Upper lobe of left lung (tissue), 6 donors: ENCODE measurements around the gene ST3GAL4. TPM values are rescaled to one million over a fixed set of nuclear protein-coding genes. Genes with fewer than 3 reads are reported as not detected.

ENCODE experiments used
- ATAC-seq, 2 donors: fragments of 200-7000 bp; cut with Tn5 transposase; one replicate each; pipeline ENCODE4 v1.9.1; 2022; ENCODE audit warnings: mild to moderate bottlenecking in 2 of 2, moderate library complexity in 2 of 2; ENCODE audit not compliant: low FRiP score in 2 of 2
- DNase-seq, 2 donors: peaks; one replicate each; pipeline ENCODE4 v3.0.0-alpha.2; 2019 to 2020
- H3K27ac ChIP-seq, 4 donors: fragments of 200-600 bp; sonication (generic); one replicate each; pipeline ENCODE4 v1.5.1; 2016 to 2019
- H3K27me3 ChIP-seq, 4 donors: fragments of 200-600 bp; sonication (generic); one replicate each; pipeline ENCODE4 v1.5.1; 2017 to 2019
- H3K36me3 ChIP-seq, 4 donors: fragments of 200-600 bp; sonication (generic); one replicate each; pipeline ENCODE4 v1.5.1; 2016 to 2019
- H3K4me1 ChIP-seq, 4 donors: fragments of 200-600 bp; sonication (generic); one replicate each; pipeline ENCODE4 v1.5.1; 2018 to 2019
- H3K4me3 ChIP-seq, 4 donors: fragments of 200-600 bp; sonication (generic); one replicate each; pipeline ENCODE4 v1.5.1; 2017 to 2019; ENCODE audit warnings: mild to moderate bottlenecking in 2 of 4, moderate library complexity in 1 of 4
- H3K9me3 ChIP-seq, 4 donors: fragments of 200-600 bp; sonication (generic); one replicate each; pipeline ENCODE4 v1.5.1; 2018 to 2019
- CTCF ChIP-seq, 6 experiments: fragments of 450-650 bp in 4 of 6; fragments of 200-600 bp in 2 of 6; sonication (generic) in 2 of 6; IDR thresholded peaks; one replicate each; pipeline ENCODE4 v1.5.1; 2016 to 2019; ENCODE audit warnings: antibody characterized with exemption in 6 of 6
- EP300 ChIP-seq, 4 donors: sonication (generic); formaldehyde crosslinking; IDR thresholded peaks; one replicate each; pipeline ENCODE4 v1.5.1; 2017; ENCODE audit warnings: antibody characterized with exemption in 4 of 4, control low read depth in 2 of 4
- POLR2A ChIP-seq, 4 donors: fragments of 450-650 bp; IDR thresholded peaks; one replicate each; pipeline ENCODE4 v1.5.1; 2016 to 2017; ENCODE audit warnings: antibody characterized with exemption in 4 of 4, mild to moderate bottlenecking in 2 of 4
- POLR2AphosphoS5 ChIP-seq, 2 donors: sonication (generic); formaldehyde crosslinking; IDR thresholded peaks; one replicate each; pipeline ENCODE4 v1.5.1; 2017; ENCODE audit warnings: antibody characterized with exemption in 2 of 2
- WGBS, 2 donors: methylation state at CpG; one replicate each; pipeline ENCODE4 v1.1.5; 2017 to 2018; 5-methylcytosine and 5-hydroxymethylcytosine counted together
- total RNA-seq, 6 donors: library from RNA; depleted of rRNA in 4 of 6; stranded (reverse); fragments of >200 nt in 4 of 6; gene quantifications; one replicate each; pipeline versions ENCODE4 v1.1.0 to v1.2.1, GENCODE V29; 2016 to 2021
- donor health status: DM: no; HTN: no; CAD: no; lungs with moderate emphysema.
- donor health status: DM: no; HTN: yes; CAD: no; lungs with severe emphysema.

Gene ST3GAL4
- total RNA-seq, 6 donors from 2014 or later = 20.6 to 47.9 (median 34.0) TPM

- TF ChIP-seq POLR2AphosphoS5 (IDR thresholded peaks at IDR 0.05) (no peak), POLR2A (IDR thresholded peaks at IDR 0.05) (no peak), EP300 (IDR thresholded peaks at IDR 0.05) (no peak), CTCF (IDR thresholded peaks at IDR 0.05) (no peak)
- DNase-seq (no peak), ATAC-seq (no peak)
- Histone ChIP-seq H3K36me3 (no peaks in the 10 kb centered on the region), H3K4me3 (no peak overlapping the region), H3K4me1 (peaks cover 0 to 2% (median 0%) of the 10 kb centered on the region in 4 donors), H3K9me3 (no peaks in the 10 kb centered on the region), H3K27me3 (no peaks in the 10 kb centered on the region), H3K27ac (no peak overlapping the region)
- 98 to 100% methylated on average over 1 to 4 of the region's 4 CpGs for WGBS, 2 donors
Measured at GRCh38 chr11:126398296-126398695, 42.8 kb downstream of the ST3GAL4 start.

GRCh38 chr11:126398721-126399120, 43.2 kb downstream of the ST3GAL4 start:
- WGBS, 2 donors = 96 to 100% methylated on average over 1 of the region's 1 CpG
- Histone ChIP-seq H3K27ac (no peak overlapping the region), H3K4me3 (no peak overlapping the region), H3K9me3 (no peaks in the 10 kb centered on the region), H3K27me3 (no peaks in the 10 kb centered on the region), H3K36me3 (no peaks in the 10 kb centered on the region), H3K4me1 (peaks cover 0 to 2% (median 0%) of the 10 kb centered on the region in 4 donors)
- DNase-seq (no peak), ATAC-seq (no peak)
- TF ChIP-seq POLR2A (IDR thresholded peaks at IDR 0.05) = no peak
- TF ChIP-seq CTCF (IDR thresholded peaks at IDR 0.05) = no peak
- TF ChIP-seq EP300 (IDR thresholded peaks at IDR 0.05) = no peak
- TF ChIP-seq POLR2AphosphoS5 (IDR thresholded peaks at IDR 0.05) = no peak

GRCh38 chr11:126400019-126400418, 44.5 kb downstream of the ST3GAL4 start:
- no peaks in the 10 kb centered on the region for H3K9me3 ChIP-seq
- no peaks in the 10 kb centered on the region for H3K36me3 ChIP-seq
- ATAC-seq (no peak), DNase-seq (no peak)
- H3K27me3 ChIP-seq = no peaks in the 10 kb centered on the region
- H3K4me1 ChIP-seq = peaks cover 0 to 2% (median 2%) of the 10 kb centered on the region in 4 donors
- TF ChIP-seq CTCF (IDR thresholded peaks at IDR 0.05) (no peak), POLR2AphosphoS5 (IDR thresholded peaks at IDR 0.05) (no peak), POLR2A (IDR thresholded peaks at IDR 0.05) (no peak), EP300 (IDR thresholded peaks at IDR 0.05) (no peak)
- no peak overlapping the region for H3K27ac ChIP-seq
- H3K4me3 ChIP-seq = no peak overlapping the region

GRCh38 chr11:126400479-126400878, 45.0 kb downstream of the ST3GAL4 start:
- WGBS, 2 donors = 84 to 92% methylated on average over 6 of the region's 6 CpGs

More at GRCh38 chr11:126400479-126400878, 45.0 kb downstream of the ST3GAL4 start:
- Histone ChIP-seq H3K36me3 (no peaks in the 10 kb centered on the region), H3K9me3 (no peaks in the 10 kb centered on the region), H3K4me3 (no peak overlapping the region), H3K4me1 (peaks cover 0 to 7% (median 5%) of the 10 kb centered on the region in 4 donors), H3K27me3 (no peaks in the 10 kb centered on the region), H3K27ac (no peak overlapping the region)
- DNase-seq (no peak), ATAC-seq (no peak)
- TF ChIP-seq CTCF (IDR thresholded peaks at IDR 0.05) (no peak), EP300 (IDR thresholded peaks at IDR 0.05) (no peak), POLR2AphosphoS5 (IDR thresholded peaks at IDR 0.05) (no peak), POLR2A (IDR thresholded peaks at IDR 0.05) (no peak)
